Uterus (tissue), 4 donors: ENCODE data around the gene CTRB1. TPM values are rescaled to one million over a fixed set of nuclear protein-coding genes. Genes with fewer than 3 reads are reported as not detected.

Source experiments
- DNase-seq, 2 donors: peaks; one replicate each; pipeline ENCODE4 v3.0.0-alpha.2; 2019 to 2020
- H3K27ac ChIP-seq, 2 donors: fragments of 200-600 bp; sonication (generic); 1 replicate in 1 of 2; 2 replicates in 1 of 2; pipeline ENCODE4 v1.5.1; 2016 to 2018
- H3K27me3 ChIP-seq, 2 donors: fragments of 200-600 bp; sonication (generic); one replicate each; pipeline ENCODE4 v1.5.1; 2018 to 2019; ENCODE audit warnings: control low read depth in 1 of 2
- H3K36me3 ChIP-seq, 2 donors: fragments of 200-600 bp; sonication (generic); one replicate each; pipeline ENCODE4 v1.5.1; 2019; ENCODE audit warnings: control low read depth in 1 of 2
- H3K4me1 ChIP-seq, 2 donors: fragments of 200-600 bp; sonication (generic); one replicate each; pipeline ENCODE4 v1.5.1; 2018 to 2019; ENCODE audit warnings: control low read depth in 1 of 2
- H3K4me3 ChIP-seq, 2 donors: fragments of 200-600 bp; sonication (generic); 1 replicate in 1 of 2; 2 replicates in 1 of 2; pipeline ENCODE4 v1.5.1; 2018 to 2019; ENCODE audit warnings: mild to moderate bottlenecking in 1 of 2
- H3K9me3 ChIP-seq, 2 donors: fragments of 200-600 bp; sonication (generic); one replicate each; pipeline ENCODE4 v1.5.1; 2019; ENCODE audit warnings: control low read depth in 1 of 2
- POLR2A ChIP-seq, 2 donors: fragments of 450-650 bp; IDR thresholded peaks; one replicate each; pipeline ENCODE4 v1.6.1; 2016; ENCODE audit warnings: antibody characterized with exemption in 2 of 2, mild to moderate bottlenecking in 1 of 2, moderate library complexity in 1 of 2
- intact Hi-C: fragments of 100-400 bp; cut with DNase I; formaldehyde crosslinking; loops from one replicate; pipeline ENCODE4 v1.15.1; 2023; ENCODE audit warnings: low total_unique reads
- total RNA-seq, 4 donors: library from RNA; depleted of rRNA in 3 of 4; stranded (reverse); fragments of >200 nt in 3 of 4; gene quantifications; one replicate each; pipeline versions ENCODE4 v1.1.0 to v1.2.4, GENCODE V29; 2014 to 2023
- TF ChIP-seq, protein P1 (sequence below), 4 experiments: fragments of 200-600 bp in 2 of 4; fragments of 450-650 bp in 2 of 4; sonication (generic) in 2 of 4; IDR thresholded peaks; one replicate each; pipeline ENCODE4 v1.5.1; 2016 to 2019; ENCODE audit warnings: antibody characterized with exemption in 4 of 4, mild to moderate bottlenecking in 2 of 4, moderate library complexity in 1 of 4
- donor health status: DM: yes; HTN: yes; CAD: no.

Gene CTRB1
- total RNA-seq, 4 donors from 2014 or later, result not detected

DNA sequence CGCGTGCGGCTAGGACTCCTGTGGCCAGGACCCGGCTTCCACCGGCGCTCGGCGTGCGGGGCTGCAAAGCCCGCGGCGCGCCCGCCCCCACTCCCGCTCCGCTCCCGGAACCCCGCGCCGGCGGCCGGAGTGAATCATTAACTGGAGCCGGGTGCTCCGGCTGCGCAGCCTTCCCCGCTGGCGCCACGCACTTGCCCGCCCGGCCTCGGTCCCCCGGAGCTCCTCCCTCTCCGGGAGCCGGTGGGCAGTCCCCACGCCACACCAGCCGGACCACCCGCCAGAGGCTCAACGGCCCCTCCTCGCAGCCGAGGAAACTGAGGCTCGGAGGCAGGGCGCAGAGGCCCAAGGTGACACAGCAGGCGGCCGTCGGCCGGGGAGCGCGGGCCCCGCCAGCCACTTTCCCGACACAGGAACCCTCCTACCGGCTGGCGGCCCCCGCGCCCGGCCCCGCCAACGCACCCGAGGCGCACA lies 32.1 kb downstream of the CTRB1 start:
- intact Hi-C loops, result loop anchor here (5.0 kb wide), 1 partner anchor 136 kb away; no protein-coding TSS in a partner anchor
- peak; percentile 35 to 51 for DNase-seq
- H3K27me3 ChIP-seq, result no peaks in the 10 kb centered on the region
- peaks cover 29 to 75% of the 10 kb centered on the region in 2 donors for H3K4me1 ChIP-seq
- H3K27ac ChIP-seq, result peak overlapping the region; percentile 82 to 97
- no peaks in the 10 kb centered on the region for H3K9me3 ChIP-seq
- no peaks in the 10 kb centered on the region for H3K36me3 ChIP-seq
- H3K4me3 ChIP-seq, result peak overlapping the region; percentile 40 to 65
- TF ChIP-seq POLR2A (IDR thresholded peaks at IDR 0.05), result no peak
- TF ChIP-seq, protein P1, sequence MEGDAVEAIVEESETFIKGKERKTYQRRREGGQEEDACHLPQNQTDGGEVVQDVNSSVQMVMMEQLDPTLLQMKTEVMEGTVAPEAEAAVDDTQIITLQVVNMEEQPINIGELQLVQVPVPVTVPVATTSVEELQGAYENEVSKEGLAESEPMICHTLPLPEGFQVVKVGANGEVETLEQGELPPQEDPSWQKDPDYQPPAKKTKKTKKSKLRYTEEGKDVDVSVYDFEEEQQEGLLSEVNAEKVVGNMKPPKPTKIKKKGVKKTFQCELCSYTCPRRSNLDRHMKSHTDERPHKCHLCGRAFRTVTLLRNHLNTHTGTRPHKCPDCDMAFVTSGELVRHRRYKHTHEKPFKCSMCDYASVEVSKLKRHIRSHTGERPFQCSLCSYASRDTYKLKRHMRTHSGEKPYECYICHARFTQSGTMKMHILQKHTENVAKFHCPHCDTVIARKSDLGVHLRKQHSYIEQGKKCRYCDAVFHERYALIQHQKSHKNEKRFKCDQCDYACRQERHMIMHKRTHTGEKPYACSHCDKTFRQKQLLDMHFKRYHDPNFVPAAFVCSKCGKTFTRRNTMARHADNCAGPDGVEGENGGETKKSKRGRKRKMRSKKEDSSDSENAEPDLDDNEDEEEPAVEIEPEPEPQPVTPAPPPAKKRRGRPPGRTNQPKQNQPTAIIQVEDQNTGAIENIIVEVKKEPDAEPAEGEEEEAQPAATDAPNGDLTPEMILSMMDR (IDR thresholded peaks at IDR 0.05), result no peak

DNA sequence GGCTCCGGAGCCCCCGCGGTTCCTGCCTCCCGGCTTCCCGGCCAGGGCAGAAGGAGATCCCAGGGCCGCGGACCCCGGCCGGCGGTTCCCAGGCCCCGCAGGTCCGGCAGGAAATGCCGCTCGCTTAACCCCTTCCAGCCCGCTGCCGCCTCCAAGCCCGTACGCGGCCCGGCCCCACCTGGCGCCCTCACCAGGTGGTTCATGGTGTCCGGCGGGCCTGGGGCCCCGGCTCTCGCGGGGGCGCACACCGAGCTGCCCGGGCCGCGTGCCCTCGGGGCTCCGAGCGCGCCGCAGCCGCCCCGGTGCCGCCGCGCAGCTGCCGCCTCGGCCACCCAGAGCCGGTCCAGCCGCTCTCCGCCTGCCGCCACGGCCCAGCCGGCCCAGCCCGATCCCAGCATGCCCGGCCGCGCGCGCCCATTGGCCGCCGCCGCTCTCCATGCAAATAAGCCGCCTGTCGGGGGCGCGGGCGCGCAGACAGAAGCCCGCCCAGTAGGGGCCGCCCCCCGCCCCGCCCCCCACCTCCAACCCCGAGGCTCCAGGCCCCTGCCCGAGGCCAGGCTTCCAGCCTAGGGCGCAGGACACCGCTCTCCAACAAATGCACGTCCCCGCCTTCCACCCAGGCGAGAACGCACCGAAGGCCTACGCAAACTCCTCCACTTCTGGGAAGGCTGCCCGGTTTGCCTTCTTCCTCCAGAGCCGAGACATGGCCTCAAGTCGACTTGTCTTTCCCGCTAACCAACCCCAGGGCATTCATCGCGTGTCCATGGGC lies 32.7 kb downstream of the CTRB1 start, which contains the start of gene BCAR1:
Gene BCAR1, minus strand, starts transcription at position 345 of the 769 bp plus-strand sequence. Its CDS starts 142 bp downstream, at position 203.
- Histone ChIP-seq H3K4me3 (peak within 1 kb of the TSS; percentile 40 to 65), H3K36me3 (no peaks in the 10 kb centered on the region), H3K27me3 (no peaks in the 10 kb centered on the region), H3K9me3 (no peaks in the 10 kb centered on the region), H3K27ac (peak within 1 kb of the TSS; percentile 82 to 97), H3K4me1 (peaks cover 29 to 74% of the 10 kb centered on the region in 2 donors)
- intact Hi-C loops, result loop anchor here (5.0 kb wide), 1 partner anchor 136 kb away; no protein-coding TSS in a partner anchor
- peak; percentile 87 to 89 for DNase-seq
- TF ChIP-seq POLR2A (IDR thresholded peaks at IDR 0.05), result peak; percentile 71 to 74
- TF ChIP-seq, protein P1 (IDR thresholded peaks at IDR 0.05), result peak in 3 of 4 experiments; percentile 6 to 15 (median 12)

DNA sequence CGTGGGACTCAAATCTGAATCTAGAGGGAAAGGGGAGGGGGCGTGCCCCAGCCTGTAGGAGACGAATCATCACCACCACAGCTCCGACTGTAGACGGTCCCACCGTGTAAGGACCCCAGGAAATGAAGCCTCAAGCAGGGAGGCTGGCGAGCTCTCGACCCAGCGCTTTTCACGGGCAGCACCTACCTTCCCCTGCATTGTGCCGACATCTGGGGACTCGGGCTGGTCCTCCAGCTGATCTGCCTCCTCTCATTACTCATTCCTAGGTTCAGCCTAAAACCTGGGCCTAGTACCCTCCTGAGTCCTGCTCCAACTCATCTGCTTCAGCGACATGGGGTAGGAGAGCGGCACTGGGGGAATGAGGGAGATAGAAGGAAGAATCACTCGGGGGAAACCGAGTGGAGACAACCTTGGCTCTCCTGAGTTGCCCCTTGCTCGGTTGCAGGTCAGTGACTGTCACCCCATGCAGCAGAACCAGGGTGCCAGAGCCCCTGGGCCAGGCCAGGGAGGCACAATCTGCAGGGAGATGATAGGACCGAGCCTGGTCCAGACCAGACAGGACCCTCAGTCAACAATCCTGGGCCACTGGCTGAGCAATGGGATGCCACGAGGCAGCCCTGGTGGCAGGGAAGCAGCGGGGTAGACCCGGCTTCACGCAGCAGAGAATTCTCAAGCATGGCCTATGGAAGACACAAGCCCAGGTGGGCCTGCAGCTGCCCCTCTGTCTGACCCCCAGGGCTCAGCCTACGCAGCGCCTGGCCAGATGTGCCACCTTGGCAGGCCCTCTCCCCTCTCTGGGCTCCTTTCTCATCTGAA lies 33.5 kb downstream of the CTRB1 start:
- Histone ChIP-seq H3K36me3 (no peaks in the 10 kb centered on the region), H3K27me3 (no peaks in the 10 kb centered on the region), H3K9me3 (no peaks in the 10 kb centered on the region), H3K27ac (peak overlapping the region; percentile 82 to 97), H3K4me1 (peaks cover 31 to 74% of the 10 kb centered on the region in 2 donors), H3K4me3 (peak overlapping the region in 1 of 2 donors; percentile 24)
- TF ChIP-seq, protein P1 (IDR thresholded peaks at IDR 0.05), result no peak
- no peak for TF ChIP-seq POLR2A (IDR thresholded peaks at IDR 0.05)
- intact Hi-C loops, result loop anchor here (5.0 kb wide), 1 partner anchor 135 kb away; no protein-coding TSS in a partner anchor
- DNase-seq, result peak in 1 of 2 donors; percentile 23

DNA sequence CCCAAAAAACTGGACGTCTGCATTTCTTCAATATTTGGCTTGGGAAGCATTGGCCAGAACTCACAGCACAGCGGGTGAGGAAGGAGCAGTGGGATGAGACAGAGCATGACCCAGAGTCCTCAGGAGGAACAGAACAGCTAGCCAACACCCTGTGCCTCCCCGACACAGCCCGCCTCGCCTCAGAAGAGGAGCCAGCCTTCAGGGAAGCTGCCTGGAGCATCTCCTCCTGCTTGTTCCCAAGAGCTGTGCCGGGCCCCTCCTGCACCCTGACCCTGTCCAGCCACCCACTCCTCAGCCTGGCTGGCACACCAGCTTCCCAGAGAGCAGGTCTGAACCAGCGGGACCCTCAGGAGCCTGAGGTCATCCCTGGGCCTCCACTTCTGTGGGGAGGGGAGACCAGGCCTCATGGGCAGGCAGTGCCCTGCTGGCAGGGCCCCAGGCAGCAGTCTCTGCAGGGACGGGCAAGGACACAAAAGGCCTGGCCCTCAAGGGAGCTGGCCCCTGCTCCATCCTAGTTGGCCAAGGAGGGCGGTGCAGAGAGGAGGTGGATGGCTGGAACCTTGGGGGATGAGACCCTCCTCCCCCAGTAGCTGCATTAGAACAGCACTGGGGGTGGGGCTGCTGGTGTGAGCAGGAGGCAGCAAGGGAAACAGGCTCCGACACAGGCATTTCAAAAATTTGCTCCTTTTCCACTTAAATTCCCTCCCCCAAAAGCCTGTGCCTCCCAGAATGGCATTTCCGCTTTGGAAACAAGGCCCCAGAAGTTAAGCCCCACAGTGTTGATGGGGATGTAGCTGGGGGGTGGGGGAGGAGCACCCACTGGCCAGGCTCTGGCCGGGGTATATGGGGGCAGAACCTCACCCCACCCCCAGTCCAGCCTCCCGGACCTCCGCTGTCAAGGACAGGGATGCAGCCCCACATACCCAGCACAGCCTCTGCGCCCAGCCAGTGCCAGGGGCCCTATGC lies 34.4 kb downstream of the CTRB1 start:
- Histone ChIP-seq H3K27ac (peak overlapping the region; percentile 82 to 97), H3K4me1 (peaks cover 34 to 78% of the 10 kb centered on the region in 2 donors), H3K27me3 (no peaks in the 10 kb centered on the region), H3K4me3 (no peak overlapping the region), H3K36me3 (no peaks in the 10 kb centered on the region), H3K9me3 (no peaks in the 10 kb centered on the region)
- TF ChIP-seq, protein P1 (IDR thresholded peaks at IDR 0.05), result no peak
- peak in 1 of 2 donors; percentile 19 for TF ChIP-seq POLR2A (IDR thresholded peaks at IDR 0.05)
- intact Hi-C loops, result loop anchor here (5.0 kb wide), 1 partner anchor 134 kb away; no protein-coding TSS in a partner anchor
- DNase-seq, result peak; percentile 59 to 68
